Measurements from ENCODE around the gene MORN5.

Gene MORN5

DNA sequence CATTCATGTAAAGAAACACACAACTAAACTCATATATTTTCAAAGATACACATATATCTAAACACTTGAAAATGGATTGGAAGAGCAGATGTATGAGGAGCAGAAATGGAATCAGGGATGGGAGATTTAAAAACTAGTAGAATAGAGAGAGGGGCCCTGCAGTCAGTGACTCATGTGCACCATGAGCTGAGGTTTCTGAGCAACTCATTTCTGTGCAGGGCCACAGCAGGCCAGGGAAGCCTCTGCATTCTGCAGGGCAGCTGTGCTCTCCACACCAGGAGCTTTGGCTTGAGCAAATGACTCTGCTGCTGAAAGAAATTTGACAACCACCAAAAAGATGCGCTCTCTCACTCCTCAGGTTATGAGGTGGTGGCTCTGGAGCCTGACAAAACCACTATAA is 41.9 kb downstream of the MORN5 start:
- no peak overlapping the region for H2AK5ac ChIP-seq (ENCODE audit: low read length, severe bottlenecking)
- H2AFZ ChIP-seq (ENCODE audit: low read depth, low read length), result no peak overlapping the region
- no peaks in the 10 kb centered on the region for H3K36me3 ChIP-seq (ENCODE audit: control insufficient read depth in 1 of 2, insufficient read depth in 2 of 2, low read depth in 1 of 2, low read length in 2 of 2)
- no peak overlapping the region for H3K4me2 ChIP-seq (ENCODE audit: low read length, poor library complexity, severe bottlenecking)
- no peak overlapping the region for H2BK120ac ChIP-seq (ENCODE audit: low read depth, low read length)
- peak overlapping the region; percentile 68 for H3K9ac ChIP-seq (ENCODE audit: low read length)
- no peak overlapping the region for H3K18ac ChIP-seq (ENCODE audit: low read depth in 1 of 2, low read length in 2 of 2)
- H3K9me3 ChIP-seq (ENCODE audit: control insufficient read depth, low read length), result no peaks in the 10 kb centered on the region
- WGBS, result 76% methylated on average over 1 of the region's 1 CpG
- no peak overlapping the region for H2BK15ac ChIP-seq (ENCODE audit: low read depth, poor library complexity, severe bottlenecking)
- peaks cover 14% of the 10 kb centered on the region for H3K4me1 ChIP-seq (ENCODE audit: control insufficient read depth, insufficient read depth, low read depth, low read length)
- H3K4ac ChIP-seq (ENCODE audit: low read depth in 1 of 2, low read length in 2 of 2), result no peak overlapping the region
- H3K23ac ChIP-seq (ENCODE audit: low read length in 2 of 2), result no peak overlapping the region
- peaks cover 15 to 47% of the 10 kb centered on the region in 2 experiments for H3K27me3 ChIP-seq (ENCODE audit: control insufficient read depth in 1 of 2, insufficient read depth in 1 of 2, low read length in 2 of 2)
- H3K79me1 ChIP-seq (replicated peaks; ENCODE audit: low read length, poor library complexity, severe bottlenecking), result no peaks in the 10 kb centered on the region
- no peak overlapping the region for H4K91ac ChIP-seq (ENCODE audit: low read length)
- no peak overlapping the region for H2BK12ac ChIP-seq (ENCODE audit: low read length in 2 of 2)
- no peak overlapping the region for H2BK5ac ChIP-seq (ENCODE audit: low read depth, low read length, poor library complexity, severe bottlenecking)
- H3K4me3 ChIP-seq (ENCODE audit: insufficient read depth in 1 of 2, low read depth in 1 of 2, low read length in 2 of 2), result no peak overlapping the region
- no peak overlapping the region for H4K8ac ChIP-seq (ENCODE audit: low read length)
- DNase-seq, result no peak
- H3K14ac ChIP-seq (ENCODE audit: low read length in 2 of 2), result no peak overlapping the region
- no peak overlapping the region for H3K27ac ChIP-seq (ENCODE audit: low read length, poor library complexity, severe bottlenecking)

DNA sequence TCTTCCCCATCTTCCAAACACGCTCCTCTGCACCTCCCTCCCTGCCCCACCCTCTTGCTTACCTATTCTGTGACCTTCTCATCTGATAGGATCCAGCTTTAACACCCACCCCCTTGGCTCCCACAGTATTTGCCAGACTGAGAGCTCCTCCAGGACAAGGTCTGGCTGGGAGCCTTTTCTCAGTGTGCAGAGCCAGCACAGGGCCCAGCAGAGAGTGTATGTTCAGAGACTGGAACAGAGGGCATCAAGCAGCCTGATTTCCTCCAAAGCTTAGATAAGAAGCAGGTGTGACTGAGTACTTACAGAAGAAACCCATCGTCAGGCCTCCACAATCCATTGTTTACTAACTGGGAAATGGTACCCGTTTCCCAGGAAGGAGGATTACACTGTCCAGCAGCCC is 42.4 kb downstream of the MORN5 start:
- peaks cover 14% of the 10 kb centered on the region for H3K4me1 ChIP-seq (ENCODE audit: control insufficient read depth, insufficient read depth, low read depth, low read length)
- H3K9ac ChIP-seq (ENCODE audit: low read length), result no peak overlapping the region
- H2BK5ac ChIP-seq (ENCODE audit: low read depth, low read length, poor library complexity, severe bottlenecking), result no peak overlapping the region
- no peak overlapping the region for H3K18ac ChIP-seq (ENCODE audit: low read depth in 1 of 2, low read length in 2 of 2)
- no peak overlapping the region for H2BK120ac ChIP-seq (ENCODE audit: low read depth, low read length)
- no peak overlapping the region for H3K4me2 ChIP-seq (ENCODE audit: low read length, poor library complexity, severe bottlenecking)
- peaks cover 14 to 50% of the 10 kb centered on the region in 2 experiments for H3K27me3 ChIP-seq (ENCODE audit: control insufficient read depth in 1 of 2, insufficient read depth in 1 of 2, low read length in 2 of 2)
- no peak overlapping the region for H2BK12ac ChIP-seq (ENCODE audit: low read length in 2 of 2)
- H3K79me1 ChIP-seq (replicated peaks; ENCODE audit: low read length, poor library complexity, severe bottlenecking), result no peaks in the 10 kb centered on the region
- H4K8ac ChIP-seq (ENCODE audit: low read length), result no peak overlapping the region
- no peak overlapping the region for H3K4ac ChIP-seq (ENCODE audit: low read depth in 1 of 2, low read length in 2 of 2)
- no peak overlapping the region for H3K27ac ChIP-seq (ENCODE audit: low read length, poor library complexity, severe bottlenecking)
- no peak overlapping the region for H2AFZ ChIP-seq (ENCODE audit: low read depth, low read length)
- H3K14ac ChIP-seq (ENCODE audit: low read length in 2 of 2), result no peak overlapping the region
- H2AK5ac ChIP-seq (ENCODE audit: low read length, severe bottlenecking), result no peak overlapping the region
- H3K36me3 ChIP-seq (ENCODE audit: control insufficient read depth in 1 of 2, insufficient read depth in 2 of 2, low read depth in 1 of 2, low read length in 2 of 2), result no peaks in the 10 kb centered on the region
- H2BK15ac ChIP-seq (ENCODE audit: low read depth, poor library complexity, severe bottlenecking), result no peak overlapping the region
- WGBS, result 83% methylated on average over 3 of the region's 3 CpGs
- no peak overlapping the region for H4K91ac ChIP-seq (ENCODE audit: low read length)
- no peak for DNase-seq
- no peaks in the 10 kb centered on the region for H3K9me3 ChIP-seq (ENCODE audit: control insufficient read depth, low read length)
- no peak overlapping the region for H3K23ac ChIP-seq (ENCODE audit: low read length in 2 of 2)
- H3K4me3 ChIP-seq (ENCODE audit: insufficient read depth in 1 of 2, low read depth in 1 of 2, low read length in 2 of 2), result no peak overlapping the region

DNA sequence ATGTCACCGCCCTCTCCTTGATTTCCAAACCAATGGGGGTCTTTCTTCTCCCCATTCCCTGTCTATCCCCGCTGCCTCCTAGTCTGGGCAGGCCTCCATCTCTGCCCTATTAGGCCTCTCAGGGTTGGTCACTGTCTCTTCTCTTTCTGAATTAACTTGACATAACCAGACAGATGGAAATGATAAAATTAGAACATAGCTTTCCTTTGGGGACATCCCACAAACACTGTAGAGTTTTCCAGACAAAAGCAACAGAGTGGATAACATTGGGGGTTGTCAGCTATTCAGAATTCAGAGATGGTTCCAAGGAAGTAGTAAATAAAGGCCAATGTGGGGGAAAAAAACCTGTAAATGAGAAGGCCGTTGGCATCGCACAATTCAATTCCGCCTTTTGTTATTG is 44.3 kb downstream of the MORN5 start:
- H3K23ac ChIP-seq (ENCODE audit: low read length in 2 of 2), result no peak overlapping the region
- 90% methylated on average over 5 of the region's 5 CpGs for WGBS
- H3K18ac ChIP-seq (ENCODE audit: low read depth in 1 of 2, low read length in 2 of 2), result no peak overlapping the region
- H4K8ac ChIP-seq (ENCODE audit: low read length), result no peak overlapping the region
- H3K14ac ChIP-seq (ENCODE audit: low read length in 2 of 2), result no peak overlapping the region
- H3K36me3 ChIP-seq (ENCODE audit: control insufficient read depth in 1 of 2, insufficient read depth in 2 of 2, low read depth in 1 of 2, low read length in 2 of 2), result no peaks in the 10 kb centered on the region
- H3K4me2 ChIP-seq (ENCODE audit: low read length, poor library complexity, severe bottlenecking), result no peak overlapping the region
- no peak overlapping the region for H2AK5ac ChIP-seq (ENCODE audit: low read length, severe bottlenecking)
- H2BK5ac ChIP-seq (ENCODE audit: low read depth, low read length, poor library complexity, severe bottlenecking), result no peak overlapping the region
- H2BK12ac ChIP-seq (ENCODE audit: low read length in 2 of 2), result no peak overlapping the region
- no peak overlapping the region for H2AFZ ChIP-seq (ENCODE audit: low read depth, low read length)
- H3K9me3 ChIP-seq (ENCODE audit: control insufficient read depth, low read length), result no peaks in the 10 kb centered on the region
- peaks cover 4 to 46% of the 10 kb centered on the region in 2 experiments for H3K27me3 ChIP-seq (ENCODE audit: control insufficient read depth in 1 of 2, insufficient read depth in 1 of 2, low read length in 2 of 2)
- no peak overlapping the region for H3K4ac ChIP-seq (ENCODE audit: low read depth in 1 of 2, low read length in 2 of 2)
- no peak overlapping the region for H3K9ac ChIP-seq (ENCODE audit: low read length)
- DNase-seq, result no peak
- no peak overlapping the region for H2BK120ac ChIP-seq (ENCODE audit: low read depth, low read length)
- no peak overlapping the region for H3K4me3 ChIP-seq (ENCODE audit: insufficient read depth in 1 of 2, low read depth in 1 of 2, low read length in 2 of 2)
- peaks cover 12% of the 10 kb centered on the region for H3K4me1 ChIP-seq (ENCODE audit: control insufficient read depth, insufficient read depth, low read depth, low read length)
- no peak overlapping the region for H2BK15ac ChIP-seq (ENCODE audit: low read depth, poor library complexity, severe bottlenecking)
- no peaks in the 10 kb centered on the region for H3K79me1 ChIP-seq (replicated peaks; ENCODE audit: low read length, poor library complexity, severe bottlenecking)
- H4K91ac ChIP-seq (ENCODE audit: low read length), result no peak overlapping the region
- H3K27ac ChIP-seq (ENCODE audit: low read length, poor library complexity, severe bottlenecking), result no peak overlapping the region

DNA sequence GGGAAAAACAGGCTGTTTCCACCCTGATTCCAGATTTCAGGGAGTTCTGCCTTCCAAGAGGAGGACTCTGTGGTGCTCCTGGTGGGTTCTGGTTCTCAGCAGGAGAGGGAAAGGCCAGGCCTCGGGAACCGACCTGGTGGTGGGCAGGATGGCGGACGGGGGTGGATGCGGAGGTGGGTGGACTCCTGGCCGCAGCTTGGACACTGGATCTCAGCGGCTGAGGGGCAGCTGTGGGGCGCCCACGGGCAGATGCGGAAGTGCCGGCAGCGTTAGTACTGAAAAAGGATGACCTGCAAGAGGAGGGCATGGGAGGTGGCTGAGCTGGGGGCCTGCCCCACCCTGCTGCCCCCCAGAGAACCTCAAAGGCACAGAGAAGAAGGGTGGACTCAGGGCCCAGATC is 44.8 kb downstream of the MORN5 start:
- Histone ChIP-seq H3K18ac (ENCODE audit: low read depth in 1 of 2, low read length in 2 of 2) (no peak overlapping the region), H2AFZ (ENCODE audit: low read depth, low read length) (no peak overlapping the region), H3K9ac (ENCODE audit: low read length) (no peak overlapping the region), H2BK120ac (ENCODE audit: low read depth, low read length) (no peak overlapping the region), H3K23ac (ENCODE audit: low read length in 2 of 2) (no peak overlapping the region), H3K79me1 (replicated peaks; ENCODE audit: low read length, poor library complexity, severe bottlenecking) (no peaks in the 10 kb centered on the region), H3K36me3 (ENCODE audit: control insufficient read depth in 1 of 2, insufficient read depth in 2 of 2, low read depth in 1 of 2, low read length in 2 of 2) (no peaks in the 10 kb centered on the region), H4K8ac (ENCODE audit: low read length) (no peak overlapping the region), H3K27me3 (ENCODE audit: control insufficient read depth in 1 of 2, insufficient read depth in 1 of 2, low read length in 2 of 2) (peaks cover 7 to 50% of the 10 kb centered on the region in 2 experiments), H3K4ac (ENCODE audit: low read depth in 1 of 2, low read length in 2 of 2) (no peak overlapping the region), H4K91ac (ENCODE audit: low read length) (no peak overlapping the region), H3K27ac (ENCODE audit: low read length, poor library complexity, severe bottlenecking) (no peak overlapping the region), H3K4me2 (ENCODE audit: low read length, poor library complexity, severe bottlenecking) (no peak overlapping the region), H3K9me3 (ENCODE audit: control insufficient read depth, low read length) (no peaks in the 10 kb centered on the region), H3K14ac (ENCODE audit: low read length in 2 of 2) (no peak overlapping the region), H3K4me1 (ENCODE audit: control insufficient read depth, insufficient read depth, low read depth, low read length) (peaks cover 12% of the 10 kb centered on the region), H2BK15ac (ENCODE audit: low read depth, poor library complexity, severe bottlenecking) (no peak overlapping the region), H2BK5ac (ENCODE audit: low read depth, low read length, poor library complexity, severe bottlenecking) (no peak overlapping the region), H2AK5ac (ENCODE audit: low read length, severe bottlenecking) (no peak overlapping the region), H2BK12ac (ENCODE audit: low read length in 2 of 2) (no peak overlapping the region), H3K4me3 (ENCODE audit: insufficient read depth in 1 of 2, low read depth in 1 of 2, low read length in 2 of 2) (no peak overlapping the region)
- DNase-seq, result no peak
- 85% methylated on average over 12 of the region's 12 CpGs for WGBS

Measured in mesenchymal stem cell (in vitro differentiated cells and primary cell).